ENCODE data around the gene RYR3. TPM values are rescaled to one million over a fixed set of nuclear protein-coding genes. Genes with fewer than 3 reads are reported as not detected.

Gene RYR3
- total RNA-seq, 2 experiments from 2014 or later = 0.06 to 0.32 TPM

- Histone ChIP-seq H3K4me3 (ENCODE audit: low read depth, low read length, poor library complexity, severe bottlenecking) (no peak overlapping the region), H3K36me3 (ENCODE audit: insufficient read depth, low read length) (no peaks in the 10 kb centered on the region), H3K27ac (ENCODE audit: low read depth, low read length, poor library complexity, severe bottlenecking) (no peak overlapping the region), H3K4me1 (ENCODE audit: insufficient read depth, low read length, poor library complexity, severe bottlenecking) (no peaks in the 10 kb centered on the region), H3K9me2 (ENCODE audit: insufficient read depth, low read length) (no peaks in the 10 kb centered on the region), H4K20me1 (ENCODE audit: insufficient read depth, low read length) (no peaks in the 10 kb centered on the region), H3K4me2 (ENCODE audit: low read length) (no peak overlapping the region), H3K79me2 (ENCODE audit: insufficient read depth, low read depth, low read length) (no peaks in the 10 kb centered on the region), H2AFZ (ENCODE audit: low read length) (no peak overlapping the region), H3K9me3 (ENCODE audit: low read length) (no peaks in the 10 kb centered on the region)
- intact Hi-C loops (cut with micrococcal nuclease; ENCODE audit: unreplicated experiment) = no loop called here
- POLR2A ChIA-PET = interaction anchor here (1.0 kb wide), 1 partner anchor 13 kb away, joined by 3 read pairs; no protein-coding TSS in a partner anchor
- TF ChIP-seq, protein P1, sequence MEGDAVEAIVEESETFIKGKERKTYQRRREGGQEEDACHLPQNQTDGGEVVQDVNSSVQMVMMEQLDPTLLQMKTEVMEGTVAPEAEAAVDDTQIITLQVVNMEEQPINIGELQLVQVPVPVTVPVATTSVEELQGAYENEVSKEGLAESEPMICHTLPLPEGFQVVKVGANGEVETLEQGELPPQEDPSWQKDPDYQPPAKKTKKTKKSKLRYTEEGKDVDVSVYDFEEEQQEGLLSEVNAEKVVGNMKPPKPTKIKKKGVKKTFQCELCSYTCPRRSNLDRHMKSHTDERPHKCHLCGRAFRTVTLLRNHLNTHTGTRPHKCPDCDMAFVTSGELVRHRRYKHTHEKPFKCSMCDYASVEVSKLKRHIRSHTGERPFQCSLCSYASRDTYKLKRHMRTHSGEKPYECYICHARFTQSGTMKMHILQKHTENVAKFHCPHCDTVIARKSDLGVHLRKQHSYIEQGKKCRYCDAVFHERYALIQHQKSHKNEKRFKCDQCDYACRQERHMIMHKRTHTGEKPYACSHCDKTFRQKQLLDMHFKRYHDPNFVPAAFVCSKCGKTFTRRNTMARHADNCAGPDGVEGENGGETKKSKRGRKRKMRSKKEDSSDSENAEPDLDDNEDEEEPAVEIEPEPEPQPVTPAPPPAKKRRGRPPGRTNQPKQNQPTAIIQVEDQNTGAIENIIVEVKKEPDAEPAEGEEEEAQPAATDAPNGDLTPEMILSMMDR (conservative IDR thresholded peaks at IDR 0.05; ENCODE audit: low read length) = no peak
- TF ChIP-seq EZH2phosphoT487 (IDR thresholded peaks at IDR 0.05; ENCODE audit: borderline replicate concordance, low read depth, low read length) = no peak
- BruUV-seq (replicated peaks) = no TSS peak
- DNase-seq (ENCODE audit: low spot score) = no peak
- CTCF ChIA-PET (ENCODE audit: unreplicated experiment) = no interaction called here
Observed at GRCh38 chr15:33753012-33753411, 442.2 kb downstream of the RYR3 start.

DNA sequence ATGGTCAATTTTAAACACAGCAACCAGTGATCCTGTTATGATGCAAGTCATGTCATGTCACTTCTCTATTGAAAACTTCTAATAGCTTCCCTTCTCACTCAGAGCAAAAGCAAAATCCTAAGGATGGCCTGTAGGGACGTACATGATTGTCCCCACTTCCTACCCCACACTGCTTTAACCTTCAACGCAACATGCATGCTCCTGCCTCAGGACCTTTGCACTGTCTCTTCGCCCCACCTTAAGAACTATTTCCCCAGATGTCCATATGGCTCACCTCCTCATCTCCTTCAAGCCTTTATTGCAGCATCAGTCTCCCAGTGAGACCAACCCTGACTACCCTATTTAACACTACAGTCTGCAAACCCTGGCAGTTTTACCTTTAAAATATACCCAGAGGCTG is 443.5 kb downstream of the RYR3 start:
- no peaks in the 10 kb centered on the region for H3K9me2 ChIP-seq (ENCODE audit: insufficient read depth, low read length)
- no peak overlapping the region for H2AFZ ChIP-seq (ENCODE audit: low read length)
- H3K9me3 ChIP-seq (ENCODE audit: low read length) = no peaks in the 10 kb centered on the region
- H3K4me2 ChIP-seq (ENCODE audit: low read length) = no peak overlapping the region
- no peaks in the 10 kb centered on the region for H3K79me2 ChIP-seq (ENCODE audit: insufficient read depth, low read depth, low read length)
- H4K20me1 ChIP-seq (ENCODE audit: insufficient read depth, low read length) = no peaks in the 10 kb centered on the region
- ChIA-PET CTCF (ENCODE audit: unreplicated experiment) (no interaction called here), POLR2A (no interaction called here)
- H3K4me1 ChIP-seq (ENCODE audit: insufficient read depth, low read length, poor library complexity, severe bottlenecking) = no peaks in the 10 kb centered on the region
- no peaks in the 10 kb centered on the region for H3K36me3 ChIP-seq (ENCODE audit: insufficient read depth, low read length)
- no peak for DNase-seq (ENCODE audit: low spot score)
- intact Hi-C loops (cut with micrococcal nuclease; ENCODE audit: unreplicated experiment) = no loop called here
- TF ChIP-seq, protein P1 (conservative IDR thresholded peaks at IDR 0.05; ENCODE audit: low read length) = no peak
- TF ChIP-seq EZH2phosphoT487 (IDR thresholded peaks at IDR 0.05; ENCODE audit: borderline replicate concordance, low read depth, low read length) = no peak
- no peak overlapping the region for H3K27ac ChIP-seq (ENCODE audit: low read depth, low read length, poor library complexity, severe bottlenecking)
- BruUV-seq (replicated peaks) = no TSS peak
- H3K4me3 ChIP-seq (ENCODE audit: low read depth, low read length, poor library complexity, severe bottlenecking) = no peak overlapping the region

- no peaks in the 10 kb centered on the region for H3K79me2 ChIP-seq (ENCODE audit: insufficient read depth, low read depth, low read length)
- no peaks in the 10 kb centered on the region for H3K36me3 ChIP-seq (ENCODE audit: insufficient read depth, low read length)
- H3K4me2 ChIP-seq (ENCODE audit: low read length) = no peak overlapping the region
- no peak for DNase-seq (ENCODE audit: low spot score)
- POLR2A ChIA-PET = no interaction called here
- TF ChIP-seq, protein P1 (conservative IDR thresholded peaks at IDR 0.05; ENCODE audit: low read length) = no peak
- TF ChIP-seq EZH2phosphoT487 (IDR thresholded peaks at IDR 0.05; ENCODE audit: borderline replicate concordance, low read depth, low read length) = no peak
- BruUV-seq (replicated peaks) = no TSS peak
- H4K20me1 ChIP-seq (ENCODE audit: insufficient read depth, low read length) = no peaks in the 10 kb centered on the region
- CTCF ChIA-PET (ENCODE audit: unreplicated experiment) = no interaction called here
- H3K27ac ChIP-seq (ENCODE audit: low read depth, low read length, poor library complexity, severe bottlenecking) = no peak overlapping the region
- intact Hi-C loops (cut with micrococcal nuclease; ENCODE audit: unreplicated experiment) = no loop called here
- H3K9me3 ChIP-seq (ENCODE audit: low read length) = no peaks in the 10 kb centered on the region
- H2AFZ ChIP-seq (ENCODE audit: low read length) = no peak overlapping the region
- H3K4me3 ChIP-seq (ENCODE audit: low read depth, low read length, poor library complexity, severe bottlenecking) = no peak overlapping the region
- H3K4me1 ChIP-seq (ENCODE audit: insufficient read depth, low read length, poor library complexity, severe bottlenecking) = no peaks in the 10 kb centered on the region
- H3K9me2 ChIP-seq (ENCODE audit: insufficient read depth, low read length) = no peaks in the 10 kb centered on the region
Observed at GRCh38 chr15:33756961-33757360, 446.2 kb downstream of the RYR3 start.

All from OCI-LY7 (cell line).